ENCODE data around the gene KCNMB4.

The KCNMB4 gene, protein sequence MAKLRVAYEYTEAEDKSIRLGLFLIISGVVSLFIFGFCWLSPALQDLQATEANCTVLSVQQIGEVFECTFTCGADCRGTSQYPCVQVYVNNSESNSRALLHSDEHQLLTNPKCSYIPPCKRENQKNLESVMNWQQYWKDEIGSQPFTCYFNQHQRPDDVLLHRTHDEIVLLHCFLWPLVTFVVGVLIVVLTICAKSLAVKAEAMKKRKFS

DNA sequence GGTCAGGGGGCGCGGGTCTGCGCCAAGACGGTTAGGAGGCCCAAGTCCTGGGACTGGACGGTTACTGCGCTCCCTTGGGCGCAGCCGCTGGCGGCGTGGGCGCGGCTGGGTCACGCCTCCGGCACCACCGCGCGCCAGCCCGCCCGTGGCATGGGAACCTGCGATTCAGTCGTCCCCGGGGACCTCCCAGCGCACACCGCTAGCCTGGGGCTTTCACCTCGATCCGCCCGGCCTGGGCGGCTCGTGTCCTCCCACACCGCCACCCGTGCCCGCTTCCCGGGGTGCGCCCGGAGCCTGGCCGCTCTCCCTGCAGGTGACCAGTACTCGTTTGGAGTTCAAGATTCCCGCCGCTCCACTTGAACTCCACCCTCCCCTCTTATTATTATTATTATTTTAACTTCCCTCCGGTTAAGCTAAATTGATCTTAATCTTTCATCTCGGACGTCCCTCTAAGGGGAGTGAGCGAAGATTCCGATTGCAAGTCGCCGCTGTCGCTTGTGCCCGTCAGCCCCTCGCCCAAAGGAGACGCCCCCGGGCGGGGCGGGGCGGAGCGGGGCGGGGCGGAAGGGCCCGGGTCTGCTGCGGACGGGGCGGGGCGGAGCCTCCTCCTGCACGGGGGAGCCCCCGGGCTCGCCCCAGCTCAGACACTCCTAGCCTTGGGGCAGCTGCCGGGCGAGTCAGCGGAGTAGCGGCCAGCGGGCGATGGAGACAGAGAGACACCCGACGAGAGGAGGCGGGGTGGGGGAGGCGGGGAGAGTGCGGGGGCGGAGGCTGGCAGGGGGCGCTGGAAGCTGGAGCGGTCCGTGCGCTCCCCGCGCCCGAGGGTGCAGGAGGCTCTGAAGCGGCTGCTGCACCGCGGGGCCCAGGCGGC, at the start of gene KCNMB4:
Gene KCNMB4 (plus strand): TSS at position 643 of the 871 bp plus-strand sequence. CDS start 445 bp downstream, outside the sequence.
- H3K4me1 ChIP-seq (ENCODE audit: control insufficient read depth, insufficient read depth, low read length), result peaks cover 12% of the 10 kb centered on the region
- peak within 1 kb of the TSS; percentile 15 for H3K4me3 ChIP-seq (ENCODE audit: low read length)
- H3K27me3 ChIP-seq (ENCODE audit: control insufficient read depth, insufficient read depth, low read length), result peaks cover 47% of the 10 kb centered on the region
- H3K9ac ChIP-seq (ENCODE audit: low read length), result no peak within 1 kb of the TSS
- H3K9me3 ChIP-seq (ENCODE audit: control insufficient read depth, low read length), result no peaks in the 10 kb centered on the region
- H3K36me3 ChIP-seq (ENCODE audit: control insufficient read depth, insufficient read depth, low read length), result no peaks in the 10 kb centered on the region

DNA sequence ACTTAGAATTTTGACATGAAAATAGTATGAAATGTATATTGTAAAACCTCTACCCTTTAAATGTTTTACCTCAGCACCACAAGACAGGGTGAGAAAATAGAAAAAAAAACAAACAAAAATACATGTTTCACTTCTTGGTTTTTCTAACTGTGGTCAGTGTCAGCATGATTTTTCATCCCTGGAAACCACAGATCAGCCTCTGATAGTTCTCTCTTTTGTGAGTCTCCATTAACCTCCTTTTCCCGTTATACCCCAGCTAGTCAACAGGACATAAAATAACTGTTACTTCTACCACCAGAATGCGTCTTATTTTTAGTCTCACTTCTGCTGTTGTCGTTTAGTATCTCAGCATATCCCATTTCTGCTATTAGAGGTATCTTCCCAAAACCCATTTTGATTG, 48.3 kb upstream of the KCNMB4 start:
- no peaks in the 10 kb centered on the region for H3K4me1 ChIP-seq (ENCODE audit: control insufficient read depth, insufficient read depth, low read length)
- no peaks in the 10 kb centered on the region for H3K9me3 ChIP-seq (ENCODE audit: control insufficient read depth, low read length)
- no peak overlapping the region for H3K9ac ChIP-seq (ENCODE audit: low read length)
- H3K36me3 ChIP-seq (ENCODE audit: control insufficient read depth, insufficient read depth, low read length), result peaks cover 11% of the 10 kb centered on the region
- no peaks in the 10 kb centered on the region for H3K27me3 ChIP-seq (ENCODE audit: control insufficient read depth, insufficient read depth, low read length)
- H3K4me3 ChIP-seq (ENCODE audit: low read length), result no peak overlapping the region

DNA sequence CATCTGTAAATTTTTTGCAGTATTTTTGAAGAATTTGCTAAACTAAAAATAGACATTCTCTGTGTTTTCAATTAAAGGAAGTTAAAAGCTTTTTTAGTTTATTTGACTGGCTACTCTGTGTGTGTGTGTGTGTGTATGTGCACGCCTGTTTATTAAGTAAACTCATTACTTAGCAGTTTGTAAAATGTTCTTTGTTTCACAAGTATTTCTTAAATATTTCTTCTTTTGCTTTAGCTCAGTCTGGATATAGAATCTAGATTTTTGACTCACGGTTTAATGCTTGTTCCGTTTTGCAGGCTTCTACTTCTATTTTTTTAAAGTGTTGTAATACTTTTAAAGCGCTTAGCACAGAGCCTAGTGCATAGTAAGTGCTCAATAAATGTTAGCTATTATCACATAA, 46.5 kb upstream of the KCNMB4 start:
- H3K4me1 ChIP-seq (ENCODE audit: control insufficient read depth, insufficient read depth, low read length), result no peaks in the 10 kb centered on the region
- peaks cover 11% of the 10 kb centered on the region for H3K36me3 ChIP-seq (ENCODE audit: control insufficient read depth, insufficient read depth, low read length)
- H3K9ac ChIP-seq (ENCODE audit: low read length), result no peak overlapping the region
- no peaks in the 10 kb centered on the region for H3K27me3 ChIP-seq (ENCODE audit: control insufficient read depth, insufficient read depth, low read length)
- H3K4me3 ChIP-seq (ENCODE audit: low read length), result no peak overlapping the region
- H3K9me3 ChIP-seq (ENCODE audit: control insufficient read depth, low read length), result no peaks in the 10 kb centered on the region

GRCh38 chr12:70321191-70321590, 44.9 kb upstream of the KCNMB4 start:
- Histone ChIP-seq H3K4me3 (ENCODE audit: low read length) (no peak overlapping the region), H3K9ac (ENCODE audit: low read length) (no peak overlapping the region), H3K36me3 (ENCODE audit: control insufficient read depth, insufficient read depth, low read length) (peaks cover 11% of the 10 kb centered on the region), H3K27me3 (ENCODE audit: control insufficient read depth, insufficient read depth, low read length) (no peaks in the 10 kb centered on the region), H3K4me1 (ENCODE audit: control insufficient read depth, insufficient read depth, low read length) (no peaks in the 10 kb centered on the region), H3K9me3 (ENCODE audit: control insufficient read depth, low read length) (no peaks in the 10 kb centered on the region)

- Histone ChIP-seq H3K4me1 (ENCODE audit: control insufficient read depth, insufficient read depth, low read length) (no peaks in the 10 kb centered on the region), H3K9ac (ENCODE audit: low read length) (no peak overlapping the region), H3K36me3 (ENCODE audit: control insufficient read depth, insufficient read depth, low read length) (peaks cover under 1% of the 10 kb centered on the region), H3K4me3 (ENCODE audit: low read length) (no peak overlapping the region), H3K27me3 (ENCODE audit: control insufficient read depth, insufficient read depth, low read length) (no peaks in the 10 kb centered on the region), H3K9me3 (ENCODE audit: control insufficient read depth, low read length) (no peaks in the 10 kb centered on the region)
These were observed 38.5 kb upstream of the KCNMB4 start for GRCh38 chr12:70327541-70327940.

- H3K9me3 ChIP-seq (ENCODE audit: control insufficient read depth, low read length), result no peaks in the 10 kb centered on the region
- H3K36me3 ChIP-seq (ENCODE audit: control insufficient read depth, insufficient read depth, low read length), result no peaks in the 10 kb centered on the region
- H3K27me3 ChIP-seq (ENCODE audit: control insufficient read depth, insufficient read depth, low read length), result no peaks in the 10 kb centered on the region
- no peak overlapping the region for H3K9ac ChIP-seq (ENCODE audit: low read length)
- H3K4me3 ChIP-seq (ENCODE audit: low read length), result no peak overlapping the region
- H3K4me1 ChIP-seq (ENCODE audit: control insufficient read depth, insufficient read depth, low read length), result no peaks in the 10 kb centered on the region
These were observed 36.4 kb upstream of the KCNMB4 start for GRCh38 chr12:70329728-70330127.

- Histone ChIP-seq H3K36me3 (ENCODE audit: control insufficient read depth, insufficient read depth, low read length) (no peaks in the 10 kb centered on the region), H3K9ac (ENCODE audit: low read length) (no peak overlapping the region), H3K4me1 (ENCODE audit: control insufficient read depth, insufficient read depth, low read length) (no peaks in the 10 kb centered on the region), H3K4me3 (ENCODE audit: low read length) (no peak overlapping the region), H3K27me3 (ENCODE audit: control insufficient read depth, insufficient read depth, low read length) (no peaks in the 10 kb centered on the region), H3K9me3 (ENCODE audit: control insufficient read depth, low read length) (no peaks in the 10 kb centered on the region)
These were observed 35.9 kb upstream of the KCNMB4 start for GRCh38 chr12:70330158-70330557.

GRCh38 chr12:70332236-70332635, 33.9 kb upstream of the KCNMB4 start:
- Histone ChIP-seq H3K4me1 (ENCODE audit: control insufficient read depth, insufficient read depth, low read length) (no peaks in the 10 kb centered on the region), H3K9me3 (ENCODE audit: control insufficient read depth, low read length) (no peaks in the 10 kb centered on the region), H3K36me3 (ENCODE audit: control insufficient read depth, insufficient read depth, low read length) (no peaks in the 10 kb centered on the region), H3K4me3 (ENCODE audit: low read length) (no peak overlapping the region), H3K9ac (ENCODE audit: low read length) (no peak overlapping the region), H3K27me3 (ENCODE audit: control insufficient read depth, insufficient read depth, low read length) (no peaks in the 10 kb centered on the region)

DNA sequence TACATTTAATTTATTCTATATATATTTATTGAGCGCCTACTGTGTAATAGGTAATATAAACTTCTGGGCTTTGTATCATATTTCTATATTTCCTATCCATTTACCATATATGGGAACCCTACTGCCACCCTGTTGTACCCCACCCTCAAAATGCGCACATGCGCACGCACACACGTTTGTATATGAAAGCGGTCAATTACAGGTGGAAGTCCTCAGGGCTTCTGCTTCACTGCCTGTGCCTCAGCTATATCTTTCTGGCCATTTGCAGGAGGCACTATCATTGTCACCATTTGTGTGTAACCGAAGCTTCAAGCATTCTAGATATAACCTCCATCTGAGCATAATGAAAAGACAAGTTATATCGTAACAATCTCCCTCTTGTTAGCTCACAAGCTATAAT, 31.3 kb upstream of the KCNMB4 start:
- Histone ChIP-seq H3K9me3 (ENCODE audit: control insufficient read depth, low read length) (no peaks in the 10 kb centered on the region), H3K9ac (ENCODE audit: low read length) (no peak overlapping the region), H3K4me3 (ENCODE audit: low read length) (no peak overlapping the region), H3K36me3 (ENCODE audit: control insufficient read depth, insufficient read depth, low read length) (peaks cover 7% of the 10 kb centered on the region), H3K27me3 (ENCODE audit: control insufficient read depth, insufficient read depth, low read length) (no peaks in the 10 kb centered on the region), H3K4me1 (ENCODE audit: control insufficient read depth, insufficient read depth, low read length) (no peaks in the 10 kb centered on the region)

- no peak overlapping the region for H3K9ac ChIP-seq (ENCODE audit: low read length)
- H3K36me3 ChIP-seq (ENCODE audit: control insufficient read depth, insufficient read depth, low read length), result peaks cover 10% of the 10 kb centered on the region
- H3K4me3 ChIP-seq (ENCODE audit: low read length), result no peak overlapping the region
- no peaks in the 10 kb centered on the region for H3K4me1 ChIP-seq (ENCODE audit: control insufficient read depth, insufficient read depth, low read length)
- H3K27me3 ChIP-seq (ENCODE audit: control insufficient read depth, insufficient read depth, low read length), result no peaks in the 10 kb centered on the region
- no peaks in the 10 kb centered on the region for H3K9me3 ChIP-seq (ENCODE audit: control insufficient read depth, low read length)
These were observed 27.6 kb upstream of the KCNMB4 start for GRCh38 chr12:70338531-70338930.

DNA sequence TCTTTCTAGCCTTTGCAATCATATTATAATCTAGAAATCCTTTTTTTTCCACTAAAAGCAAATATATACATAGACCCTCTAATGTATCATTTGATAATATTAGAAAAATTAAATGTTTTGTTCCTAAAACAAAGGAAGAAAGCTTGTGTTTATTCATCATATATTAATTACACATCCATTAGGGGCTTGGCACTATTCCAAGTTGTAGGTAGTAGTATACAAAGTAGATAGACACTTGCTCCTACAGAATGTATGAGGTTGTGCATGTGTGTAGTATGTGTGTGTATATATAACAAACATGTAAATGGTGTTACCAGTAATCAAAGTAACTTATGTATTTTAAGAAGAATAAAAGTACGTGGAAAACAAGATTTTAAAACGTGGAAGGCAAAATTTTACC, 15.0 kb upstream of the KCNMB4 start:
- H3K9me3 ChIP-seq (ENCODE audit: control insufficient read depth, low read length), result no peaks in the 10 kb centered on the region
- H3K4me3 ChIP-seq (ENCODE audit: low read length), result no peak overlapping the region
- no peak overlapping the region for H3K9ac ChIP-seq (ENCODE audit: low read length)
- no peaks in the 10 kb centered on the region for H3K4me1 ChIP-seq (ENCODE audit: control insufficient read depth, insufficient read depth, low read length)
- peaks cover 5% of the 10 kb centered on the region for H3K36me3 ChIP-seq (ENCODE audit: control insufficient read depth, insufficient read depth, low read length)
- H3K27me3 ChIP-seq (ENCODE audit: control insufficient read depth, insufficient read depth, low read length), result no peaks in the 10 kb centered on the region

GRCh38 chr12:70353780-70354660, 12.1 kb upstream of the KCNMB4 start:
- Histone ChIP-seq H3K9me3 (ENCODE audit: control insufficient read depth, low read length) (no peaks in the 10 kb centered on the region), H3K4me1 (ENCODE audit: control insufficient read depth, insufficient read depth, low read length) (no peaks in the 10 kb centered on the region), H3K27me3 (ENCODE audit: control insufficient read depth, insufficient read depth, low read length) (no peaks in the 10 kb centered on the region), H3K4me3 (ENCODE audit: low read length) (no peak overlapping the region), H3K9ac (ENCODE audit: low read length) (no peak overlapping the region), H3K36me3 (ENCODE audit: control insufficient read depth, insufficient read depth, low read length) (no peaks in the 10 kb centered on the region)

Data from mucosa of stomach (tissue), 1 donor.